Measurements from ENCODE around the gene LPP.

Gene LPP

GRCh38 chr3:188392076-188392475, 238.1 kb downstream of the LPP start:
- TF ChIP-seq CTCF (IDR thresholded peaks at IDR 0.05; ENCODE audit: low read depth, low read length, missing control alignments), result no peak
- DNase-seq (ENCODE audit: low read depth), result no peak
- no peak overlapping the region for H3K4me3 ChIP-seq (ENCODE audit: low read depth, low read length)
- in situ Hi-C loops (cut with HindIII; ENCODE audit: low sequenced_read_pairs), result no loop called here

- DNase-seq (ENCODE audit: low read depth), result no peak
- no peak for TF ChIP-seq CTCF (IDR thresholded peaks at IDR 0.05; ENCODE audit: low read depth, low read length, missing control alignments)
- in situ Hi-C loops (cut with HindIII; ENCODE audit: low sequenced_read_pairs), result no loop called here
- H3K4me3 ChIP-seq (ENCODE audit: low read depth, low read length), result no peak overlapping the region
These were observed 240.7 kb downstream of the LPP start for GRCh38 chr3:188394623-188395022.

GRCh38 chr3:188396251-188396650, 242.3 kb downstream of the LPP start:
- DNase-seq (ENCODE audit: low read depth), result no peak
- H3K4me3 ChIP-seq (ENCODE audit: low read depth, low read length), result no peak overlapping the region
- in situ Hi-C loops (cut with HindIII; ENCODE audit: low sequenced_read_pairs), result no loop called here
- no peak for TF ChIP-seq CTCF (IDR thresholded peaks at IDR 0.05; ENCODE audit: low read depth, low read length, missing control alignments)

- TF ChIP-seq CTCF (IDR thresholded peaks at IDR 0.05; ENCODE audit: low read depth, low read length, missing control alignments), result no peak
- DNase-seq (ENCODE audit: low read depth), result no peak
- in situ Hi-C loops (cut with HindIII; ENCODE audit: low sequenced_read_pairs), result no loop called here
- H3K4me3 ChIP-seq (ENCODE audit: low read depth, low read length), result no peak overlapping the region
These were observed 242.9 kb downstream of the LPP start for GRCh38 chr3:188396900-188397299.

GRCh38 chr3:188397766-188398705, 244.1 kb downstream of the LPP start:
- no peak overlapping the region for H3K4me3 ChIP-seq (ENCODE audit: low read depth, low read length)
- no peak for DNase-seq (ENCODE audit: low read depth)
- in situ Hi-C loops (cut with HindIII; ENCODE audit: low sequenced_read_pairs), result no loop called here

More at GRCh38 chr3:188397766-188398705, 244.1 kb downstream of the LPP start:
- TF ChIP-seq CTCF (IDR thresholded peaks at IDR 0.05; ENCODE audit: low read depth, low read length, missing control alignments), result no peak
